ENCODE data around the gene COMMD3. TPM values are rescaled to one million over a fixed set of nuclear protein-coding genes. Genes with fewer than 3 reads are reported as not detected.

The COMMD3 gene
- total RNA-seq, 1 experiment from 2014 or later, result 2.6 TPM

- no peak for ATAC-seq
- DNase-seq (ENCODE audit: low spot score), result no peak
- H3K9me3 Mint-ChIP-seq, result no peaks in the 10 kb centered on the region
- peaks cover 18% of the 10 kb centered on the region for H3K4me1 Mint-ChIP-seq
- ChIA-PET POLR2A (no interaction called here), CTCF (no interaction called here)
- TF ChIP-seq PRDM15 (CRISPR knock-in tag; IDR thresholded peaks at IDR 0.05) (no peak), ZNF138 (CRISPR knock-in tag; conservative IDR thresholded peaks at IDR 0.05) (no peak), FOXK1 (CRISPR knock-in tag; IDR thresholded peaks at IDR 0.05) (no peak), HMGXB4 (CRISPR knock-in tag; IDR thresholded peaks at IDR 0.05) (no peak), AFF4 (CRISPR knock-in tag; IDR thresholded peaks at IDR 0.05; ENCODE audit: borderline replicate concordance) (no peak), ATF6 (CRISPR knock-in tag; IDR thresholded peaks at IDR 0.05) (no peak), ZNF423 (CRISPR knock-in tag; IDR thresholded peaks at IDR 0.05) (no peak), STAT6 (CRISPR knock-in tag; conservative IDR thresholded peaks at IDR 0.05; ENCODE audit: low read depth) (no peak), ZNF121 (CRISPR knock-in tag; IDR thresholded peaks at IDR 0.05) (no peak), FOXP4 (CRISPR knock-in tag; IDR thresholded peaks at IDR 0.05) (no peak), ZNF396 (CRISPR knock-in tag; IDR thresholded peaks at IDR 0.05; ENCODE audit: borderline replicate concordance) (no peak), ARID4B (CRISPR knock-in tag; IDR thresholded peaks at IDR 0.05; ENCODE audit: borderline replicate concordance) (no peak), ZNF416 (CRISPR knock-in tag; IDR thresholded peaks at IDR 0.05) (no peak), ATF1 (CRISPR knock-in tag; IDR thresholded peaks at IDR 0.05) (no peak), RELA (CRISPR knock-in tag; IDR thresholded peaks at IDR 0.05; ENCODE audit: borderline replicate concordance) (no peak)
- no peaks in the 10 kb centered on the region for H3K36me3 Mint-ChIP-seq
- H3K4me3 Mint-ChIP-seq, result peak overlapping the region; percentile 60; the same call in 1 of the 2 replicates
- H3K27ac Mint-ChIP-seq, result no peak overlapping the region
- peaks cover 96% of the 10 kb centered on the region for H3K27me3 Mint-ChIP-seq (ENCODE audit: low read depth)
Observed at GRCh38 chr10:22341926-22342196, 25.7 kb downstream of the COMMD3 start.
